SK-N-SH treated with all-trans-retinoic acid at 6 μM for 48 hours (cell line): Measurements from ENCODE around the gene ZBTB7C.
A peak's percentile ranks its signal among the peaks of the same experiment; 100 is the strongest.

ENCODE experiments used
- ATAC-seq: fragments of 200-7000 bp; cut with Tn5 transposase; 3 replicates; pipeline ENCODE4 v1.9.1; 2020; ENCODE audit warnings: mild to moderate bottlenecking, moderate library complexity
- ARNTL ChIP-seq: fragments of 450-650 bp; formaldehyde crosslinking; IDR thresholded peaks from 2 replicates; pipeline ENCODE4 v1.5.0; 2020; ENCODE audit warnings: low read depth, mild to moderate bottlenecking, moderate library complexity, borderline replicate concordance
- BACH2 ChIP-seq: fragments of 250-450 bp; sonication (Bioruptor Pico); IDR thresholded peaks from 2 replicates; pipeline ENCODE4 v1.9.0; 2021; ENCODE audit warnings: mild to moderate bottlenecking, borderline replicate concordance
- CREB5 ChIP-seq: fragments of 250-450 bp; sonication (Bioruptor Pico); IDR thresholded peaks from 2 replicates; pipeline ENCODE4 v1.5.1; 2020; ENCODE audit warnings: low read depth, mild to moderate bottlenecking, moderate library complexity
- CSDC2 ChIP-seq: fragments of 250-450 bp; sonication (Bioruptor Pico); IDR thresholded peaks from 2 replicates; pipeline ENCODE4 v1.5.0; 2020; ENCODE audit warnings: mild to moderate bottlenecking, moderate library complexity
- CSRNP3 ChIP-seq: fragments of 250-450 bp; sonication (Bioruptor Pico); IDR thresholded peaks from 2 replicates; pipeline ENCODE4 v1.5.1; 2021; ENCODE audit warnings: mild to moderate bottlenecking, moderate library complexity
- ESRRG ChIP-seq: fragments of 250-450 bp; sonication (Bioruptor Pico); IDR thresholded peaks from 2 replicates; pipeline ENCODE4 v1.6.1; 2021; ENCODE audit warnings: mild to moderate bottlenecking
- GLIS3 ChIP-seq: fragments of 250-450 bp; sonication (Bioruptor Pico); IDR thresholded peaks from 2 replicates; pipeline ENCODE4 v1.5.0; 2020; ENCODE audit warnings: mild to moderate bottlenecking, moderate library complexity
- ISL1 ChIP-seq: fragments of 250-450 bp; sonication (Bioruptor Pico); IDR thresholded peaks from 2 replicates; pipeline ENCODE4 v2.1.2; 2022; ENCODE audit warnings: mild to moderate bottlenecking, moderate library complexity
- OSR1 ChIP-seq: fragments of 250-450 bp; sonication (Bioruptor Pico); IDR thresholded peaks from 2 replicates; pipeline ENCODE4 v1.8.0; 2022; ENCODE audit warnings: moderate library complexity, mild to moderate bottlenecking, inconsistent platforms
- PATZ1 ChIP-seq: fragments of 250-450 bp; sonication (Bioruptor Pico); IDR thresholded peaks from 2 replicates; pipeline ENCODE4 v1.8.0; 2020; ENCODE audit warnings: mild to moderate bottlenecking, moderate library complexity, borderline replicate concordance
- POU6F1 ChIP-seq: fragments of 250-450 bp; sonication (Bioruptor Pico); IDR thresholded peaks from 2 replicates; pipeline ENCODE4 v1.8.0; 2021; ENCODE audit warnings: low read depth, mild to moderate bottlenecking, moderate library complexity, borderline replicate concordance
- PPARA ChIP-seq: fragments of 250-450 bp; sonication (Bioruptor Pico); IDR thresholded peaks from 2 replicates; pipeline ENCODE4 v1.5.0; 2020; ENCODE audit warnings: mild to moderate bottlenecking, borderline replicate concordance
- RARB ChIP-seq: fragments of 250-450 bp; sonication (Bioruptor Pico); IDR thresholded peaks from 2 replicates; pipeline ENCODE4 v1.8.0; 2021; ENCODE audit warnings: mild to moderate bottlenecking, moderate library complexity
- SNAI2 ChIP-seq: fragments of 250-450 bp; sonication (Bioruptor Pico); IDR thresholded peaks from 2 replicates; pipeline ENCODE4 v1.5.0; 2020; ENCODE audit warnings: mild to moderate bottlenecking, moderate library complexity
- TCF4 ChIP-seq: fragments of 250-450 bp; sonication (Bioruptor Pico); IDR thresholded peaks from 2 replicates; pipeline ENCODE4 v1.8.0; 2021; ENCODE audit warnings: mild to moderate bottlenecking, moderate library complexity, borderline replicate concordance
- TOX ChIP-seq: fragments of 250-450 bp; sonication (Bioruptor Pico); IDR thresholded peaks from 2 replicates; pipeline ENCODE4 v1.8.0; 2021; ENCODE audit warnings: mild to moderate bottlenecking, moderate library complexity, borderline replicate concordance
- TSHZ2 ChIP-seq: fragments of 250-450 bp; sonication (Bioruptor Pico); IDR thresholded peaks from 2 replicates; pipeline ENCODE4 v1.5.0; 2020; ENCODE audit warnings: mild to moderate bottlenecking, moderate library complexity
- ZC3H10 ChIP-seq: fragments of 250-450 bp; sonication (Bioruptor Pico); IDR thresholded peaks from 2 replicates; pipeline ENCODE4 v1.5.1; 2021; ENCODE audit warnings: mild to moderate bottlenecking, moderate library complexity
- ZFP30 ChIP-seq: fragments of 450-650 bp; formaldehyde crosslinking; IDR thresholded peaks from 2 replicates; pipeline ENCODE4 v1.5.0; 2022; ENCODE audit warnings: mild to moderate bottlenecking, moderate library complexity
- ZNF565 ChIP-seq: fragments of 450-650 bp; formaldehyde crosslinking; conservative IDR thresholded peaks from 2 replicates; pipeline ENCODE4 v1.5.0; 2020; ENCODE audit warnings: low read depth, mild to moderate bottlenecking, moderate library complexity
- ZNF70 ChIP-seq: fragments of 450-650 bp; formaldehyde crosslinking; IDR thresholded peaks from 2 replicates; pipeline ENCODE4 v1.5.0; 2020; ENCODE audit warnings: mild to moderate bottlenecking, moderate library complexity
- ZNF8 ChIP-seq: fragments of 450-650 bp; formaldehyde crosslinking; IDR thresholded peaks from 2 replicates; pipeline ENCODE4 v1.5.0; 2020; ENCODE audit warnings: mild to moderate bottlenecking, moderate library complexity

ZBTB7C gene

GRCh38 chr18:48090702-48091101 lies 318.5 kb downstream of the ZBTB7C start:
- no peak for TF ChIP-seq OSR1 (CRISPR knock-in tag)
- TF ChIP-seq CSDC2 (CRISPR knock-in tag): no peak
- TF ChIP-seq ESRRG (CRISPR knock-in tag): no peak
- no peak for TF ChIP-seq RARB
- TF ChIP-seq ZC3H10 (CRISPR knock-in tag): no peak
- TF ChIP-seq TOX (CRISPR knock-in tag): no peak
- no peak for TF ChIP-seq TCF4
- no peak for TF ChIP-seq PPARA (CRISPR knock-in tag)
- TF ChIP-seq CREB5 (CRISPR knock-in tag): no peak
- TF ChIP-seq ZFP30 (CRISPR knock-in tag): no peak
- no peak for TF ChIP-seq GLIS3 (CRISPR knock-in tag)
- TF ChIP-seq ZNF565 (CRISPR knock-in tag): no peak
- TF ChIP-seq PATZ1: no peak
- no peak for TF ChIP-seq TSHZ2 (CRISPR knock-in tag)
- no peak for TF ChIP-seq SNAI2 (CRISPR knock-in tag)
- no peak for ATAC-seq

GRCh38 chr18:48090021-48090420 lies 319.2 kb downstream of the ZBTB7C start:
- TF ChIP-seq ZNF8 (CRISPR knock-in tag) (no peak), ARNTL (CRISPR knock-in tag) (no peak), RARB (no peak), ZNF70 (no peak), POU6F1 (CRISPR knock-in tag) (no peak), CSRNP3 (CRISPR knock-in tag) (no peak), SNAI2 (CRISPR knock-in tag) (no peak), PPARA (CRISPR knock-in tag) (no peak), BACH2 (CRISPR knock-in tag) (no peak), TOX (CRISPR knock-in tag) (no peak), ZC3H10 (CRISPR knock-in tag) (no peak), CSDC2 (CRISPR knock-in tag) (no peak), TCF4 (no peak), GLIS3 (CRISPR knock-in tag) (no peak), ZFP30 (CRISPR knock-in tag) (no peak)

GRCh38 chr18:48085781-48086487 lies 323.2 kb downstream of the ZBTB7C start:
- peak; percentile 53; the same call in 2 of the 3 replicates for ATAC-seq
- TF ChIP-seq ISL1 (CRISPR knock-in tag) (no peak), BACH2 (CRISPR knock-in tag) (no peak), ZNF565 (CRISPR knock-in tag) (no peak), TCF4 (no peak), PATZ1 (no peak), TOX (CRISPR knock-in tag) (no peak), CSRNP3 (CRISPR knock-in tag) (no peak), ZC3H10 (CRISPR knock-in tag) (no peak), ESRRG (CRISPR knock-in tag) (no peak), OSR1 (CRISPR knock-in tag) (no peak), CREB5 (CRISPR knock-in tag) (no peak), ZFP30 (CRISPR knock-in tag) (no peak)

More at GRCh38 chr18:48090021-48090420, 319.2 kb downstream of the ZBTB7C start:
- no peak for ATAC-seq
